CD14-positive monocyte (primary cell): ENCODE data around the gene FOXP1. TPM values are rescaled to one million over a fixed set of nuclear protein-coding genes. Genes with fewer than 3 reads are reported as not detected.

Experiments used
- DNase-seq, 3 donors: peaks; one replicate each; pipeline ENCODE4 v3.0.0-alpha.2; 2011 to 2022
- H2AFZ ChIP-seq: 2 replicates; pipeline ENCODE4 v1.6.0; 2012; ENCODE audit warnings: mild to moderate bottlenecking, low read depth, low read length, inconsistent platforms; ENCODE audit not compliant: insufficient read depth, poor library complexity, severe bottlenecking
- H3K27ac ChIP-seq, 2 donors: 1 replicate in 1 of 2; 2 replicates in 1 of 2; pipeline ENCODE4 v1.5.1; 2012 to 2013; ENCODE audit warnings: low read length in 2 of 2, control low read depth in 1 of 2, inconsistent platforms in 1 of 2, low read depth in 1 of 2, mild to moderate bottlenecking in 1 of 2
- H3K27me3 ChIP-seq, 2 donors: one replicate each; pipeline versions ENCODE4 v1.6.0 to v1.6.1; 2011 to 2013; ENCODE audit warnings: low read length in 2 of 2; ENCODE audit not compliant: control insufficient read depth in 2 of 2, insufficient read depth in 2 of 2
- H3K36me3 ChIP-seq, 2 donors: replicated peaks in 1 of 2; 1 replicate in 1 of 2; 2 replicates in 1 of 2; pipeline versions ENCODE4 v1.5.1 to v1.6.1; 2012 to 2013; ENCODE audit warnings: low read length in 2 of 2, control low read depth in 1 of 2, inconsistent platforms in 1 of 2, mild to moderate bottlenecking in 1 of 2; ENCODE audit not compliant: insufficient read depth in 2 of 2, control insufficient read depth in 1 of 2
- H3K4me1 ChIP-seq, 2 donors: 1 replicate in 1 of 2; 2 replicates in 1 of 2; pipeline versions ENCODE4 v1.5.1 to v1.6.1; 2012 to 2013; ENCODE audit warnings: low read length in 2 of 2, control low read depth in 1 of 2, inconsistent platforms in 1 of 2, mild to moderate bottlenecking in 1 of 2, moderate library complexity in 1 of 2; ENCODE audit not compliant: insufficient read depth in 2 of 2, control insufficient read depth in 1 of 2
- H3K4me2 ChIP-seq: replicated peaks from 2 replicates; pipeline ENCODE3; 2012; ENCODE audit warnings: low read length, moderate library complexity, mild to moderate bottlenecking; ENCODE audit not compliant: poor library complexity, severe bottlenecking; ENCODE audit errors: extremely low read depth
- H3K4me3 ChIP-seq, 3 experiments: fragments of 200-600 bp in 1 of 3; sonication (generic) in 1 of 3; replicated peaks in 1 of 3; 1 replicate in 2 of 3; 2 replicates in 1 of 3; pipeline ENCODE4 v1.5.1; 2011 to 2013; ENCODE audit warnings: low read length in 3 of 3, mild to moderate bottlenecking in 3 of 3, control low read depth in 2 of 3, low read depth in 2 of 3, inconsistent platforms in 1 of 3, moderate library complexity in 1 of 3
- H3K79me2 ChIP-seq: 2 replicates; pipeline ENCODE4 v1.6.0; 2012; ENCODE audit warnings: mild to moderate bottlenecking, control low read depth, inconsistent platforms, low read length, moderate library complexity; ENCODE audit not compliant: insufficient read depth
- H3K9ac ChIP-seq: 2 replicates; pipeline ENCODE4 v1.6.0; 2017; ENCODE audit warnings: low read length, mild to moderate bottlenecking; ENCODE audit not compliant: insufficient read depth, poor library complexity, severe bottlenecking
- H3K9me3 ChIP-seq, 2 donors: replicated peaks in 1 of 2; 1 replicate in 1 of 2; 2 replicates in 1 of 2; pipeline versions ENCODE4 v1.5.1 to v1.6.1; 2012 to 2013; ENCODE audit warnings: low read length in 2 of 2, control low read depth in 1 of 2; ENCODE audit not compliant: control insufficient read depth in 1 of 2, insufficient read depth in 1 of 2
- H4K20me1 ChIP-seq: 2 replicates; pipeline ENCODE4 v1.6.0; 2012; ENCODE audit warnings: mild to moderate bottlenecking, low read length, control low read depth, moderate library complexity; ENCODE audit not compliant: insufficient read depth
- H3K27ac Mint-ChIP-seq, 7 donors: one replicate each; pipeline ENCODE4 v1.8.0; 2020; ENCODE audit warnings: mild to moderate bottlenecking in 7 of 7, mixed read lengths in 7 of 7, moderate library complexity in 6 of 7, inconsistent platforms in 2 of 7
- H3K27me3 Mint-ChIP-seq, 3 donors: one replicate each; pipeline ENCODE4 v1.8.0; 2021 to 2022; ENCODE audit warnings: low read depth in 3 of 3, mild to moderate bottlenecking in 3 of 3, mixed read lengths in 3 of 3, moderate library complexity in 3 of 3, inconsistent platforms in 1 of 3
- H3K36me3 Mint-ChIP-seq, 2 donors: one replicate each; pipeline ENCODE4 v1.8.0; 2020; ENCODE audit warnings: mixed read lengths in 2 of 2, inconsistent platforms in 1 of 2, mild to moderate bottlenecking in 1 of 2
- H3K4me1 Mint-ChIP-seq: one replicate; pipeline ENCODE4 v1.8.0; 2020; ENCODE audit warnings: mild to moderate bottlenecking, mixed read lengths
- H3K4me3 Mint-ChIP-seq, 2 donors: one replicate each; pipeline ENCODE4 v1.8.0; 2020; ENCODE audit warnings: mild to moderate bottlenecking in 2 of 2, mixed read lengths in 2 of 2, moderate library complexity in 1 of 2
- H3K9me3 Mint-ChIP-seq, 7 donors: one replicate each; pipeline ENCODE4 v1.8.0; 2020 to 2022; ENCODE audit warnings: mixed read lengths in 7 of 7, mild to moderate bottlenecking in 6 of 7, moderate library complexity in 6 of 7, inconsistent platforms in 2 of 7
- WGBS: methylation state at CpG from one replicate; pipeline ENCODE4 v1.1.5; 2013; ENCODE audit warnings: missing lambda C conversion rate; ENCODE audit not compliant: insufficient coverage; 5-methylcytosine and 5-hydroxymethylcytosine counted together
- intact Hi-C, 2 donors: fragments of 100-400 bp; cut with micrococcal nuclease; formaldehyde crosslinking; loops; one replicate each; pipeline versions ENCODE4 v1.15.0 to v1.15.1; 2023
- polyA plus RNA-seq, 3 donors: library from polyadenylated mRNA; depleted of rRNA in 1 of 3; unstranded in 2 of 3; stranded (reverse) in 1 of 3; fragments of 300-500 nt in 2 of 3; fragments of >200 nt in 1 of 3; fragmentation: Illumina TruSeq in 2 of 3; gene quantifications; 1 replicate in 2 of 3; 2 replicates in 1 of 3; pipeline ENCODE4 v1.2.3, GENCODE V29; 2012 to 2021
- TF ChIP-seq, protein P1 (sequence below): fragments of 200-600 bp; IDR thresholded peaks from one replicate; pipeline ENCODE4 v1.8.0; 2022; ENCODE audit warnings: antibody characterized with exemption, mild to moderate bottlenecking

The FOXP1 gene
- polyA plus RNA-seq, 3 donors: 25.7 to 42.6 (median 27.8) TPM

- H3K4me3 ChIP-seq: no peak overlapping the region
- H3K79me2 ChIP-seq: peaks cover 19% of the 10 kb centered on the region
- intact Hi-C loops: no loop called here
- H3K4me1 Mint-ChIP-seq: peaks cover 24% of the 10 kb centered on the region
- no peaks in the 10 kb centered on the region for H3K27me3 ChIP-seq
- H3K9me3 ChIP-seq: no peaks in the 10 kb centered on the region
- H2AFZ ChIP-seq: no peak overlapping the region
- H3K36me3 Mint-ChIP-seq: peaks cover 22 to 27% of the 10 kb centered on the region in 2 donors
- TF ChIP-seq, protein P1, sequence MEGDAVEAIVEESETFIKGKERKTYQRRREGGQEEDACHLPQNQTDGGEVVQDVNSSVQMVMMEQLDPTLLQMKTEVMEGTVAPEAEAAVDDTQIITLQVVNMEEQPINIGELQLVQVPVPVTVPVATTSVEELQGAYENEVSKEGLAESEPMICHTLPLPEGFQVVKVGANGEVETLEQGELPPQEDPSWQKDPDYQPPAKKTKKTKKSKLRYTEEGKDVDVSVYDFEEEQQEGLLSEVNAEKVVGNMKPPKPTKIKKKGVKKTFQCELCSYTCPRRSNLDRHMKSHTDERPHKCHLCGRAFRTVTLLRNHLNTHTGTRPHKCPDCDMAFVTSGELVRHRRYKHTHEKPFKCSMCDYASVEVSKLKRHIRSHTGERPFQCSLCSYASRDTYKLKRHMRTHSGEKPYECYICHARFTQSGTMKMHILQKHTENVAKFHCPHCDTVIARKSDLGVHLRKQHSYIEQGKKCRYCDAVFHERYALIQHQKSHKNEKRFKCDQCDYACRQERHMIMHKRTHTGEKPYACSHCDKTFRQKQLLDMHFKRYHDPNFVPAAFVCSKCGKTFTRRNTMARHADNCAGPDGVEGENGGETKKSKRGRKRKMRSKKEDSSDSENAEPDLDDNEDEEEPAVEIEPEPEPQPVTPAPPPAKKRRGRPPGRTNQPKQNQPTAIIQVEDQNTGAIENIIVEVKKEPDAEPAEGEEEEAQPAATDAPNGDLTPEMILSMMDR: no peak
- no peak overlapping the region for H3K9ac ChIP-seq
- no peak overlapping the region for H3K4me3 Mint-ChIP-seq
- no peak overlapping the region for H3K27ac ChIP-seq
- peak in 1 of 3 donors; percentile 56 for DNase-seq
- 97% methylated on average over 3 of the region's 3 CpGs for WGBS
- peaks cover 4 to 14% of the 10 kb centered on the region in 2 donors for H3K4me1 ChIP-seq
- no peaks in the 10 kb centered on the region for H3K27me3 Mint-ChIP-seq
- peaks cover 62% of the 10 kb centered on the region for H4K20me1 ChIP-seq
- H3K27ac Mint-ChIP-seq: peak overlapping the region in 4 of 7 donors; percentile 4 to 70 (median 20)
- H3K36me3 ChIP-seq: peaks cover 2 to 23% of the 10 kb centered on the region in 2 donors
- H3K9me3 Mint-ChIP-seq: no peaks in the 10 kb centered on the region
- H3K4me2 ChIP-seq: no peak overlapping the region
Measured at GRCh38 chr3:71101014-71101413, 482.5 kb downstream of the FOXP1 start.

- H3K27ac Mint-ChIP-seq: peak overlapping the region in 3 of 7 donors; percentile 15 to 67 (median 28)
- H3K4me3 ChIP-seq: no peak overlapping the region
- H3K36me3 Mint-ChIP-seq: peaks cover 22 to 24% of the 10 kb centered on the region in 2 donors
- peaks cover 4 to 14% of the 10 kb centered on the region in 2 donors for H3K4me1 ChIP-seq
- H3K27me3 ChIP-seq: no peaks in the 10 kb centered on the region
- TF ChIP-seq, protein P1: no peak
- peaks cover 2 to 23% of the 10 kb centered on the region in 2 donors for H3K36me3 ChIP-seq
- H3K4me3 Mint-ChIP-seq: no peak overlapping the region
- H3K27me3 Mint-ChIP-seq: no peaks in the 10 kb centered on the region
- 94% methylated on average over 2 of the region's 6 CpGs for WGBS
- H3K9me3 ChIP-seq: no peaks in the 10 kb centered on the region
- peaks cover 58% of the 10 kb centered on the region for H4K20me1 ChIP-seq
- no peak for DNase-seq
- no peak overlapping the region for H3K9ac ChIP-seq
- no peak overlapping the region for H3K4me2 ChIP-seq
- no peaks in the 10 kb centered on the region for H3K9me3 Mint-ChIP-seq
- H3K4me1 Mint-ChIP-seq: peaks cover 24% of the 10 kb centered on the region
- H3K27ac ChIP-seq: no peak overlapping the region
- intact Hi-C loops: no loop called here
- H3K79me2 ChIP-seq: peaks cover 19% of the 10 kb centered on the region
- H2AFZ ChIP-seq: no peak overlapping the region
Measured at GRCh38 chr3:71099997-71100719, 483.4 kb downstream of the FOXP1 start.
